AG09319 (cell line): Measurements from ENCODE around the gene PIGU.

Experiments used
- DNase-seq: peaks from one replicate; pipeline ENCODE4 v3.0.0-alpha.2; 2010; ENCODE audit warnings: low read depth; ENCODE audit errors: extremely low read depth
- TF ChIP-seq, protein P1 (sequence below): IDR thresholded peaks from 2 replicates; pipeline ENCODE4 v1.5.1; 2011; ENCODE audit warnings: low read depth, mild to moderate bottlenecking, inconsistent platforms, low read length, moderate library complexity

PIGU gene

GRCh38 chr20:34713194-34713943, 36.5 kb upstream of the PIGU start:
- DNase-seq, result peak; percentile 97
- TF ChIP-seq, protein P1, sequence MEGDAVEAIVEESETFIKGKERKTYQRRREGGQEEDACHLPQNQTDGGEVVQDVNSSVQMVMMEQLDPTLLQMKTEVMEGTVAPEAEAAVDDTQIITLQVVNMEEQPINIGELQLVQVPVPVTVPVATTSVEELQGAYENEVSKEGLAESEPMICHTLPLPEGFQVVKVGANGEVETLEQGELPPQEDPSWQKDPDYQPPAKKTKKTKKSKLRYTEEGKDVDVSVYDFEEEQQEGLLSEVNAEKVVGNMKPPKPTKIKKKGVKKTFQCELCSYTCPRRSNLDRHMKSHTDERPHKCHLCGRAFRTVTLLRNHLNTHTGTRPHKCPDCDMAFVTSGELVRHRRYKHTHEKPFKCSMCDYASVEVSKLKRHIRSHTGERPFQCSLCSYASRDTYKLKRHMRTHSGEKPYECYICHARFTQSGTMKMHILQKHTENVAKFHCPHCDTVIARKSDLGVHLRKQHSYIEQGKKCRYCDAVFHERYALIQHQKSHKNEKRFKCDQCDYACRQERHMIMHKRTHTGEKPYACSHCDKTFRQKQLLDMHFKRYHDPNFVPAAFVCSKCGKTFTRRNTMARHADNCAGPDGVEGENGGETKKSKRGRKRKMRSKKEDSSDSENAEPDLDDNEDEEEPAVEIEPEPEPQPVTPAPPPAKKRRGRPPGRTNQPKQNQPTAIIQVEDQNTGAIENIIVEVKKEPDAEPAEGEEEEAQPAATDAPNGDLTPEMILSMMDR, result no peak

- DNase-seq, result no peak
- TF ChIP-seq, protein P1, result no peak
Measured at GRCh38 chr20:34712525-34713192, 35.8 kb upstream of the PIGU start.

GRCh38 chr20:34711813-34712430, 35.0 kb upstream of the PIGU start:
- TF ChIP-seq, protein P1, result no peak
- DNase-seq, result no peak

GRCh38 chr20:34710861-34711574, 34.1 kb upstream of the PIGU start:
- TF ChIP-seq, protein P1, result no peak
- no peak for DNase-seq

DNA sequence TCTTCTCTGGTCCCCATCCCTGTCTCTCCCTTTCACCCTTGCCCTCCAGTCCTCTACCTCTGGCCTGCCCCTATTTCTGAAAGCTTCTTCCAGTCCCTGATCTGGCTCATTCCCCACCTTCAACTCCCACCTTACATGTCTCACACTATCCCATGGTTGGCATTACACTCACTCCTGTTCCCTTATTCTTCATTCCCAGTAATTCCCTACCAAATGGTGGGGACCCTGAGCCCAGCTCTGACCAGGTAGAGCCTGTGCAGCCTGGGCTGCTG, 33.6 kb upstream of the PIGU start:
- DNase-seq, result no peak
- TF ChIP-seq, protein P1, result no peak

GRCh38 chr20:34709831-34710567, 33.1 kb upstream of the PIGU start:
- peak; percentile 16 for DNase-seq
- TF ChIP-seq, protein P1, result peak; percentile 42
